Skeletal muscle tissue (tissue), 4 donors: ENCODE results near the gene SCN2A. TPM values are rescaled to one million over a fixed set of nuclear protein-coding genes. Genes with fewer than 3 reads are reported as not detected.

Experiments
- H3K27ac ChIP-seq: one replicate; pipeline ENCODE4 v1.7.0; 2013; ENCODE audit warnings: mild to moderate bottlenecking, low read depth, low read length, inconsistent platforms
- H3K27me3 ChIP-seq, 3 donors: one replicate each; pipeline ENCODE4 v1.7.0; 2013; ENCODE audit warnings: low read length in 3 of 3; ENCODE audit not compliant: control insufficient read depth in 3 of 3, insufficient read depth in 3 of 3
- H3K36me3 ChIP-seq, 3 donors: one replicate each; pipeline ENCODE4 v1.7.0; 2013; ENCODE audit warnings: low read length in 3 of 3; ENCODE audit not compliant: control insufficient read depth in 3 of 3, insufficient read depth in 3 of 3
- H3K4me1 ChIP-seq, 3 donors: one replicate each; pipeline ENCODE4 v1.7.0; 2013; ENCODE audit warnings: low read length in 3 of 3, mild to moderate bottlenecking in 3 of 3; ENCODE audit not compliant: control insufficient read depth in 3 of 3, insufficient read depth in 3 of 3
- H3K4me3 ChIP-seq, 3 donors: one replicate each; pipeline ENCODE4 v1.7.0; 2013; ENCODE audit warnings: low read length in 3 of 3
- H3K9ac ChIP-seq, 3 donors: one replicate each; pipeline ENCODE4 v1.7.0; 2013; ENCODE audit warnings: low read length in 3 of 3, mild to moderate bottlenecking in 3 of 3, moderate library complexity in 2 of 3, low read depth in 1 of 3
- H3K9me3 ChIP-seq, 3 donors: one replicate each; pipeline ENCODE4 v1.7.0; 2013; ENCODE audit warnings: low read length in 3 of 3; ENCODE audit not compliant: control insufficient read depth in 3 of 3
- total RNA-seq: library from RNA; depleted of rRNA; stranded (reverse); fragments of >200 nt; gene quantifications from one replicate; pipeline ENCODE4 v1.2.3, GENCODE V29; 2014
- donor health status: Osteomylitis.

Gene SCN2A
- total RNA-seq, 1 donor from 2014 or later = not detected

DNA sequence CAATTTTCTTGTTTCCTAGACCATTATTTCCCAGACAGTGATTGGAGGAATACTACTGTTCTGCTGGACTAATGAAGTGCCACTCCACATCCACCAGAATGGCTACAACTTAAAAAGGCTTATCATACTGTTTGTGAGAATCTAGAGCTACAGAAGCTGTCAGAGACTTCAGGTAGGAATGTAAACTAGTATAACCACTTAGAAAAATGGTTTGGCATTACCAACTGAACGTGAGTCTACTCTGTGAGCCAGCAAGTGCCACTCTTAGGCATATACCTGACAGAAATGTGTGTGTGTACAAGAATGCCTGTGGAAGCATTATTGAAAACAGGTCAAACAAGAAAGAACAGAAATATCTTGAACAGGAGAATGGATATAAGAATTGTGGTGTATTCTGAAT lies 31.1 kb upstream of the SCN2A start:
- Histone ChIP-seq H3K27ac (no peak overlapping the region), H3K27me3 (no peaks in the 10 kb centered on the region), H3K9me3 (no peaks in the 10 kb centered on the region), H3K4me1 (no peaks in the 10 kb centered on the region), H3K9ac (no peak overlapping the region), H3K4me3 (no peak overlapping the region), H3K36me3 (no peaks in the 10 kb centered on the region)

DNA sequence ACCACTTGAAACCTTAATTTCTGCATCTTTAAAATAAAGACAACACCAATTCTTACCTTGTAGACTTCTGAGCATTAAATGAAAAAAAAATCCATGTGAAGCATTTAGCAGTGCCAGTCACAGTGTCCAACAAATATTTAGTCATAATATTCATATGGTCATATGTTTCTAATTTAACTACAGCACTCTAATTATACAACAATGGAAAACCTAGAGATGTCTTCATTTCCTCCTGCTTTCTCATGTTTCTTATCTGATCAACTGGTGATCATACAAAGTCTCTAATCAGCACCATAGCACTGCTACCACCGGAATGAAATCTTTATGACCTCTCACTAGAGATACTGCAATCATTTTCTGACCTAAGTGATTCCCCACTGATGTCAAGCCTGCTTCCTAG lies 25.1 kb upstream of the SCN2A start:
- H3K9me3 ChIP-seq = no peaks in the 10 kb centered on the region
- H3K9ac ChIP-seq = no peak overlapping the region
- H3K4me3 ChIP-seq = no peak overlapping the region
- no peaks in the 10 kb centered on the region for H3K36me3 ChIP-seq
- no peaks in the 10 kb centered on the region for H3K27me3 ChIP-seq
- no peaks in the 10 kb centered on the region for H3K4me1 ChIP-seq
- no peak overlapping the region for H3K27ac ChIP-seq

DNA sequence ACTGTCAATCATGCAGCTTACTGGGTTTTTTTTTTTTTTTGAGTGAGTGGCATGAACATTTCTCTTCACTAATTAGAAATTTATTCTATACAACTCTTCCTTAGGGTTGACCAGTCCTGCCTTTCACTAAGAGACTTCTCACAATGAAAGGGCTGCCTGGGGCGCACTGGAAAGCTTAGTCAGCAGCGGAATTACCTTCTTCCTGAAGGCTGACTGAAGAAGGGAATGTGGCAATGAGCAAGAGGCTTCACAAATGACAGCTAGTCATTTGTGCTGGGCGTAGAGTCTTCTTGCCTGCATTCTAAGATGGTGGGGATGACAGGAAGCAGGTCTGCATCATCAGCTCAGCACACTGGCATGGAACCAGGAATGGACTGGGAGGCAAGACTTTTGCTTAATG lies 19.7 kb upstream of the SCN2A start:
- no peaks in the 10 kb centered on the region for H3K27me3 ChIP-seq

DNA sequence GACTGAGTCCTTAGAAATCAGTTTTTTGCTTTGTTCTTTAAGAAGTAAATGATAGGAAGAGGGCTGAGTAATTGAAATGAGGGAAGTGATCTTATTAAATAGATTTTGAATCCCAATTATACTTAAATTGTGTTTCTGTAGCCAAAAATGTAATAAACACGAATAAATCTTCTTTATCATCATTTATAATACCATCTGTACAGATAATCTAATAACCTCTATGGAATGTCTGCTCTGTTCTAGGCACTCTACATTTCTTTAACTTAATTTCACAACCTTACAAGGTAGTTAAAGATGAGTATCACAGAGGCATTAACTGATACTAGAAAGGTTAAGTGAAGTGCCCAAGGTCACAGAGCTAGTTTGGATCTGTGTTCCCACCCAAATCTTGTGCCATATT lies 14.3 kb upstream of the SCN2A start:
- H3K27ac ChIP-seq = no peak overlapping the region
- H3K9me3 ChIP-seq = no peaks in the 10 kb centered on the region
- no peak overlapping the region for H3K9ac ChIP-seq
- H3K4me3 ChIP-seq = no peak overlapping the region
- H3K36me3 ChIP-seq = no peaks in the 10 kb centered on the region
- no peaks in the 10 kb centered on the region for H3K27me3 ChIP-seq
- H3K4me1 ChIP-seq = no peaks in the 10 kb centered on the region

More for the DNA sequence above, 19.7 kb upstream of the SCN2A start:
- H3K9ac ChIP-seq = no peak overlapping the region
- no peak overlapping the region for H3K4me3 ChIP-seq
- H3K4me1 ChIP-seq = no peaks in the 10 kb centered on the region
- no peak overlapping the region for H3K27ac ChIP-seq
- H3K36me3 ChIP-seq = no peaks in the 10 kb centered on the region
- no peaks in the 10 kb centered on the region for H3K9me3 ChIP-seq

DNA sequence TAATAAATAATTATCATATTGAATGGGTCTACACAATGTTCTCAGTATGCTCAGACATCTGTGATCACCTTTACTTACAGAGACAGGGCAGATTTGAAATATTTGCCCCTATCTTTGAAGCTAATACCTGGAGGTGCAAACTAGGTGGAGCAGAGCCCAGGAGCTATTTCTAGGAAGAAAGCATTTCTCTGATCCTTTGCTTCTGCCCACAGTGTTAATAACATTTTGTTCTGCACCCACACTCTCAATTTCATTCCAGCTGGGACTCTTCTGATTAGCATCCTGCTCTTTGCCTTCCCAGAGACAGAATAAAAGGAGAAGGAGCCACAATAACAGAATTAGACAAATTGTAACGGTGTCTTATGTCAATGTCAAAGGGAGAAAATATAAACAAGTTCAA lies 11.6 kb upstream of the SCN2A start:
- H3K27ac ChIP-seq = no peak overlapping the region
- no peaks in the 10 kb centered on the region for H3K9me3 ChIP-seq
- no peaks in the 10 kb centered on the region for H3K4me1 ChIP-seq
- no peaks in the 10 kb centered on the region for H3K27me3 ChIP-seq
- no peaks in the 10 kb centered on the region for H3K36me3 ChIP-seq
- no peak overlapping the region for H3K9ac ChIP-seq
- H3K4me3 ChIP-seq = no peak overlapping the region

DNA sequence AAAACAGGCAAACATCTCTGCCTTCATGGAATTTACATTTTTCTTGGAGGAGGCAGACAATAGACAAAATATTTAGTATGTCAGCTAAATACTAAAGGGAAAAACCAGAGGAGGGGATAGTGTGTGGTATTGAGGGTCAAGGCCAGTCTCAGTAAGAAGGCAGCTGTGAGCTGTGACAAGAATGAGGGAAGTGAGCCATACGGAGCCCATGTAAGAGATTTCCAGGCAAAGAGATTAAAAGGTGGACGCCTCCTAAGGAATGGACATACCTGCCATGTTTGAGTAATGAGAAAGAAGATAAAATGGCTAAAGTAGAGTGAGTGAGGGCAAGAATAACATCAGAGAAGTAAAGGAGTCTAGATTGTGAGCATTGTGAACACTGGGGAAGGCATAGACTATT lies 2.2 kb upstream of the SCN2A start:
- H3K27ac ChIP-seq = no peak overlapping the region
- no peaks in the 10 kb centered on the region for H3K36me3 ChIP-seq
- no peaks in the 10 kb centered on the region for H3K27me3 ChIP-seq
- H3K4me3 ChIP-seq = no peak overlapping the region
- no peak overlapping the region for H3K9ac ChIP-seq
- H3K4me1 ChIP-seq = no peaks in the 10 kb centered on the region
- H3K9me3 ChIP-seq = no peaks in the 10 kb centered on the region

DNA sequence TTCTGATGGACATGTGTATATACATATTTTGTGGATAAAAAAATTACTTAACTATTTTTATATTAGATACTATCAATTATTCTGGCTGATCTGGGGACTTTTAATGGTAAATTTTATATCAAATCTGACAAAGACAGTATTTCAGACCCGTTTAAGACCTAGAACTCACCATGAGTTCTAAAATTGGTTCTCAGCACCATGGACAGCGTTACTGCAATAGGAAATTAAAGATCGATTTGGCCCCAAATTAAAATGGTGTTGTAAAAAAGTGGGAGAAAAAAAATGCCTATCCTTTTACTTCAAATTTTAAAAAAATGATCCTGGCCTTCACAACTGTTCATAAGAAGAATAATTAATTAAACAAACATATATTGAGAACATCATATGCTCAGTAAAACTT lies 919 bp upstream of the SCN2A start:
- Histone ChIP-seq H3K9me3 (no peaks in the 10 kb centered on the region), H3K4me3 (no peak overlapping the region), H3K4me1 (no peaks in the 10 kb centered on the region), H3K27me3 (no peaks in the 10 kb centered on the region), H3K9ac (no peak overlapping the region), H3K27ac (no peak overlapping the region), H3K36me3 (no peaks in the 10 kb centered on the region)

DNA sequence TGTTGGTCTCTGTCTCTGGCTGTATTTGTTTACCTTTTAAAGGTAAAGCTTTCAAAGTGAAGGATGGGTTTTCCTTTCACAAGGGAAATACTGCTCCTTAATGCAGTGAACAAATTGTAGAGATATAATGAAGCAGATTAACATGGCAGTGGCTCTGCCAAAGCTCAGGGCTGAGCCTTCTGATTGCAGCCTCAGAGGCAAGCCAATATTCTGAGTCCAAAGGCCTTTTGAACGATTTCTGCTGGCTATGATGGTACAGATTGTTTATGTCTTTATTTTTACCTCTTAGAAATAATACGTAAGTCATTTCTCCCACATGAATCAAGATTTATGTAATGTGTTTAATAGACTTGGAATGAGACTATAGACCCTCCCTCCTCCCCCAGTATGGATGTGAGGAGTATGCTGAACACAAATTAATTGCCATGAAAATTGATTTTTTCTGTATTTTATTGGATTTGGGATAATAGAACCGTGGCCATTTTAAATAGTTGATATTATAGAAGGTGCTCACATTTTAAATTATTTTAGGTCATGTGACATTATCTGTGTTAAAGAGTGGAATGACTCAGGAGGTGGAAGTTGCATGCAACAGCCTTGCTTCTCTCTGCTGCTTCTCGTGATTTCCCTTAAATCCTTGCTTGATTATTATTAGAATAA lies 772 bp downstream of the SCN2A start:
- H3K27me3 ChIP-seq = no peaks in the 10 kb centered on the region
- no peak overlapping the region for H3K27ac ChIP-seq
- no peak overlapping the region for H3K4me3 ChIP-seq
- H3K36me3 ChIP-seq = no peaks in the 10 kb centered on the region
- H3K9ac ChIP-seq = no peak overlapping the region
- H3K9me3 ChIP-seq = no peaks in the 10 kb centered on the region
- H3K4me1 ChIP-seq = no peaks in the 10 kb centered on the region

DNA sequence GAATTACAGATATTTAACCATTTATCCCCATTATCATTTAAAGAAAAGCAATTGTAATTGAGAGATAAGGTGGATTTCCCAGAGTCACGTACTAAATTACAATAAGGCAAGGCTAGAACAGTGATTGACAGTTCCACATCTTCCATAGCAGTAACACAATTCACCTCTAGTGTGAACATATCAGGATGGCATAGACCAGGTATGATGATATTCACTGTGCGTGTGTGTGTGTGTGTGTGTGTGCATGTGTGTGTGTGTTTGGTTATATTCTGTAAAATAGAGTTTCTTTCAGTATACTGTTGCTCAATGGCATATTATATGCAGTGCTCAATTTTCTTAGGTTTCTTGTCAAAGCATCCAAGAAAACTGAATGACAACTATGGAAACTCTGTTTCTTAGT lies 1.7 kb downstream of the SCN2A start:
- H3K4me3 ChIP-seq = no peak overlapping the region
- no peaks in the 10 kb centered on the region for H3K4me1 ChIP-seq
- H3K9me3 ChIP-seq = no peaks in the 10 kb centered on the region
- H3K27ac ChIP-seq = no peak overlapping the region
- no peaks in the 10 kb centered on the region for H3K27me3 ChIP-seq
- H3K9ac ChIP-seq = no peak overlapping the region
- no peaks in the 10 kb centered on the region for H3K36me3 ChIP-seq

DNA sequence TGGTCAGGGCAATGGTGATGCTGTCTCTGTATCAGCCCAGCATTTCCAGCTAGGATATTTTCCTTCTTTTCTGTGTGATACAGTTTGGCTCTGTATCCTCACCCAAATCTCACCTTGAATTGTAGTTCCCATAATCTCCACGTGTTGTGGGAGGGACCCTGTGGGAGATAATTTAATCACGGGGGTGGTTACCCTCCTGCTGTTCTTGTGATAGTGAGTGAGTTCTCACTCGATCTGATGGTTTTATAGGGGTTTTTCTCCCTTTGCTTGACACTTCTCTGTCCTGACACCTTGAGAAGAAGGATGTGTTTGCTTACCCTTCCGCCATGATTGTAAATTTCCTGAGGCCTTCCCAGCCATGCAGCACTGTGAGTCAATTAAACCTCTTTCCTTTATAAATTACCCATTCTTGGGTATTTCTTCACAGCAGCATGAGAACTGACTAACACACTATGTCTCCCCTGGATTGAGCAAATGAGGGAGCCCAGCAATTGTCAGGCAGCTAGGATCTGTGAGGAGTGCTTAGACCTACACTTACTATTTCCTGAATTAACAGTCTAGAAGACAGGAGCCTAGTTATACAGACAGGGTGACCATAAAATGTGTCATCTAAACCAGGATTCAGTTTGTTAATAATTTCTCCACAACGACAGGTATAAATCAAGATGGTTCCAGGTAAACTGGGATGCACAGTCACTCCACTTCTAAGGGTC lies 6.0 kb downstream of the SCN2A start:
- Histone ChIP-seq H3K9me3 (no peaks in the 10 kb centered on the region), H3K4me1 (no peaks in the 10 kb centered on the region), H3K36me3 (no peaks in the 10 kb centered on the region), H3K4me3 (no peak overlapping the region), H3K27ac (no peak overlapping the region), H3K9ac (no peak overlapping the region), H3K27me3 (no peaks in the 10 kb centered on the region)
